ENCODE data around the gene SLC30A4.

GRCh38 chr15:45551676-45552075 lies 29.1 kb upstream of the SLC30A4 start:
- no peak for TF ChIP-seq POLR2A (IDR thresholded peaks at IDR 0.05; ENCODE audit: low read depth, low read length)
- TF ChIP-seq, protein P1, sequence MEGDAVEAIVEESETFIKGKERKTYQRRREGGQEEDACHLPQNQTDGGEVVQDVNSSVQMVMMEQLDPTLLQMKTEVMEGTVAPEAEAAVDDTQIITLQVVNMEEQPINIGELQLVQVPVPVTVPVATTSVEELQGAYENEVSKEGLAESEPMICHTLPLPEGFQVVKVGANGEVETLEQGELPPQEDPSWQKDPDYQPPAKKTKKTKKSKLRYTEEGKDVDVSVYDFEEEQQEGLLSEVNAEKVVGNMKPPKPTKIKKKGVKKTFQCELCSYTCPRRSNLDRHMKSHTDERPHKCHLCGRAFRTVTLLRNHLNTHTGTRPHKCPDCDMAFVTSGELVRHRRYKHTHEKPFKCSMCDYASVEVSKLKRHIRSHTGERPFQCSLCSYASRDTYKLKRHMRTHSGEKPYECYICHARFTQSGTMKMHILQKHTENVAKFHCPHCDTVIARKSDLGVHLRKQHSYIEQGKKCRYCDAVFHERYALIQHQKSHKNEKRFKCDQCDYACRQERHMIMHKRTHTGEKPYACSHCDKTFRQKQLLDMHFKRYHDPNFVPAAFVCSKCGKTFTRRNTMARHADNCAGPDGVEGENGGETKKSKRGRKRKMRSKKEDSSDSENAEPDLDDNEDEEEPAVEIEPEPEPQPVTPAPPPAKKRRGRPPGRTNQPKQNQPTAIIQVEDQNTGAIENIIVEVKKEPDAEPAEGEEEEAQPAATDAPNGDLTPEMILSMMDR (conservative IDR thresholded peaks at IDR 0.05; ENCODE audit: low read depth, low read length), result no peak
- no peak for TF ChIP-seq RFX5 (IDR thresholded peaks at IDR 0.05; ENCODE audit: low read depth, low read length)
- TF ChIP-seq BHLHE40 (IDR thresholded peaks at IDR 0.05; ENCODE audit: low read depth, low read length), result no peak
- no peak for TF ChIP-seq MAFK (IDR thresholded peaks at IDR 0.05; ENCODE audit: low read depth, low read length)
- TF ChIP-seq CEBPB (IDR thresholded peaks at IDR 0.05; ENCODE audit: low read depth, low read length), result no peak
- TF ChIP-seq, protein P2, sequence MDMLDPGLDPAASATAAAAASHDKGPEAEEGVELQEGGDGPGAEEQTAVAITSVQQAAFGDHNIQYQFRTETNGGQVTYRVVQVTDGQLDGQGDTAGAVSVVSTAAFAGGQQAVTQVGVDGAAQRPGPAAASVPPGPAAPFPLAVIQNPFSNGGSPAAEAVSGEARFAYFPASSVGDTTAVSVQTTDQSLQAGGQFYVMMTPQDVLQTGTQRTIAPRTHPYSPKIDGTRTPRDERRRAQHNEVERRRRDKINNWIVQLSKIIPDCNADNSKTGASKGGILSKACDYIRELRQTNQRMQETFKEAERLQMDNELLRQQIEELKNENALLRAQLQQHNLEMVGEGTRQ (IDR thresholded peaks at IDR 0.05; ENCODE audit: low read depth, low read length), result no peak
